HEK293T (cell line): ENCODE results near the gene SLC35E1.

Source experiments
- CTCF ChIA-PET: fragments of 350-600 bp; formaldehyde crosslinking; extraction: SDS; loops from one replicate; lab custom pipeline; 2021; ENCODE audit warnings: antibody characterized with exemption, inconsistent platforms; lab: Yijun Ruan, JAX
- POLR2A ChIA-PET: fragments of 350-600 bp; formaldehyde crosslinking; extraction: SDS; loops from one replicate; lab custom pipeline; 2020; ENCODE audit warnings: antibody characterized with exemption, inconsistent platforms; lab: Yijun Ruan, JAX
- DNase-seq: peaks from one replicate; pipeline ENCODE4 v3.0.0; 2012; ENCODE audit warnings: mixed read lengths; ENCODE audit errors: extremely low spot score
- ARNT ChIP-seq: fragments of 450-650 bp; IDR thresholded peaks from 2 replicates; pipeline ENCODE4 v1.6.1; 2017; ENCODE audit warnings: mild to moderate bottlenecking
- BHLHE40 ChIP-seq: fragments of 450-650 bp; IDR thresholded peaks from 2 replicates; pipeline ENCODE4 v1.6.1; 2016; ENCODE audit warnings: mild to moderate bottlenecking, moderate library complexity, borderline replicate concordance
- CTBP1 ChIP-seq: fragments of 450-650 bp; IDR thresholded peaks from 2 replicates; pipeline ENCODE4 v1.6.1; 2016; ENCODE audit warnings: borderline replicate concordance
- ELF4 ChIP-seq: fragments of 450-650 bp; IDR thresholded peaks from 2 replicates; pipeline ENCODE4 v1.6.1; 2017; ENCODE audit warnings: antibody characterized with exemption
- FOXA1 ChIP-seq: fragments of 450-650 bp; IDR thresholded peaks from 2 replicates; pipeline ENCODE4 v1.6.1; 2016; ENCODE audit warnings: mild to moderate bottlenecking
- FOXK2 ChIP-seq: fragments of 450-650 bp; IDR thresholded peaks from 2 replicates; pipeline ENCODE4 v1.6.1; 2016; ENCODE audit warnings: mild to moderate bottlenecking
- FOXM1 ChIP-seq: fragments of 450-650 bp; IDR thresholded peaks from 2 replicates; pipeline ENCODE4 v1.6.1; 2017; ENCODE audit warnings: mild to moderate bottlenecking, borderline replicate concordance
- HDGF ChIP-seq: fragments of 450-650 bp; IDR thresholded peaks from 2 replicates; pipeline ENCODE4 v1.6.1; 2017; ENCODE audit warnings: antibody characterized with exemption, borderline replicate concordance
- L3MBTL2 ChIP-seq: fragments of 450-650 bp; conservative IDR thresholded peaks from 2 replicates; pipeline ENCODE4 v1.6.1; 2016; ENCODE audit warnings: mild to moderate bottlenecking
- LEF1 ChIP-seq: fragments of 450-650 bp; IDR thresholded peaks from 2 replicates; pipeline ENCODE4 v1.6.1; 2017; ENCODE audit warnings: mild to moderate bottlenecking, borderline replicate concordance
- NFRKB ChIP-seq: fragments of 450-650 bp; IDR thresholded peaks from 2 replicates; pipeline ENCODE4 v1.6.1; 2016; ENCODE audit warnings: mild to moderate bottlenecking, moderate library complexity
- SP1 ChIP-seq: fragments of 450-650 bp; IDR thresholded peaks from 2 replicates; pipeline ENCODE4 v1.6.1; 2017
- SUZ12 ChIP-seq: fragments of 450-650 bp; IDR thresholded peaks from 2 replicates; pipeline ENCODE4 v1.6.1; 2016; ENCODE audit warnings: mild to moderate bottlenecking
- TARDBP ChIP-seq: fragments of 450-650 bp; IDR thresholded peaks from 2 replicates; pipeline ENCODE4 v1.6.1; 2016
- ZNF384 ChIP-seq: fragments of 450-650 bp; IDR thresholded peaks from 2 replicates; pipeline ENCODE4 v1.6.1; 2016
- TF ChIP-seq, protein P1 (sequence below): fragments of 450-650 bp; IDR thresholded peaks from 2 replicates; pipeline ENCODE4 v1.6.1; 2016

Gene SLC35E1

DNA sequence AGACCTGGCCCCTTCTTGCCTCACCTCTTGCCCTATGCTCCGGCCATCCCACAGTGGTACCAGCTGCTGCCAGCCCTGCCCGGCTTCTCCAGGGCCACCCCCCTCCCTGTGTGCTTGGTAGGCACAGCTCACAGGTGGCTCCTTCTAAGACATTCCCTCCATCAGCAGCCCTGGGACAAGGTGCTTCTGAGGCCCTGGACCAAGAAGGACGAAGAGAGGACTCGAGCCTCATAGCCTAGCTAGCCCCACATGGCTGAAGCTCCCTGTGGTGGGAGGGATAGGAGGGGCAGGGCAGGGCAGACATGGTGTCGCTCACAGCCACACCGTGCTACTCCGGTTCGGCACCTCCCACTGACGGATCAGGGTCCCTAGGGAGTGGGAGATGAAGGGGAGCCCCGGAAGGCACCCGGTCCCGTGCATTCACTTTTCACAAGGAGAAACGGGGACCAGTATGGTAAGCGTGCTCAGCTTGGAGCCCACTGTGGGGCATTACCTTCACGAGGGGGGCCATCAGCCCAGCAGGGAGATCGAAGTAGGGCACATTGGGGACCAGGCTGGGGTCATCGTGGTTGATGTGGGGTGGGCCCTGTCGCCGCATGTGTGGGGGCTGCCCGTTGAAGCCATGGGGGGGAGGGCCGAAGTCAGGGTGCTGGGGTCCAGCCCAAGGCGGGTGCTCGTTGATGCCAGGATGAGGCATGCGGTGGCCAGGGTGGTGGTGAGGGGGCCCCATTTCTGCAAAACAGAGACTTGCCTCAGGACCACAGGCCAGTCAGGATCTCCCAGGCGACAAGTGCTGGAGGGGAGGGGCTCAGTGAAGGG is 49.4 kb downstream of the SLC35E1 start:
- no peak for DNase-seq
- ChIA-PET POLR2A (interaction anchor here (1.6 kb wide), 1 partner anchor 27 kb away, joined by 3 read pairs; the partner anchor contains the start of genes C19orf44 and CALR3), CTCF (no interaction called here)
- TF ChIP-seq LEF1 (no peak), ELF4 (no peak), NFRKB (no peak)

DNA sequence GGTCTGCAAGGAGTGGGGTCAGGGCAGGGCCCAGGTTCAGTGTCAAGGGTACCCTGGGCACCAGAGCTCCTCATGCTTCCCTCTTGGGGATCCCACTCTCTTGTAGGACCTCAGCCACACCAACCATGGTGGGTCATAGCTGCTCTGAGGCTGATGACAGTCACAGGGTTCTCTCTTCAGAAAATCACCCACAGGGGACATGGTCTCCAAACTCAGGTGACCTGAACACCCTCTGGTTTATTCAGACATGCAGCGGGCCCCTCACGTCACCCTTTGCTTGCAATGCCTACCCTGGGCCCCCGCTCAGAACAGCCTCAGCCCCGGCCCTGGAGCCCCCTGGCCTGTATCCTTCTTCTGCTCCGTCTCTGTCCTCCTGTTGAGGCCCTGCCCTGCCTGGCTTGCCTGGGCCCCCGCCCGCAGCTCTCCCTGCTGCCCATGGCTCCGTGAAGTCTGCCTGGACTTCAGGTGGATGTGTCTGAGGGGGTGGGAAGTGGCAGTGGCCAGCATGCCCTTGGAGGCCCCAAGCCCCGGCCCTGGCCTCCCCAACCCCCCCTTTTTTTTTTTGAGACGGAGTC is 50.4 kb downstream of the SLC35E1 start:
- POLR2A ChIA-PET, result interaction anchor here (1.3 to 1.6 kb wide), 2 partner anchors 26 kb away, joined by 3 read pairs; partner anchors contain the start of genes C19orf44 and CALR3
- no peak for DNase-seq
- CTCF ChIA-PET, result no interaction called here
- no peak for TF ChIP-seq NFRKB

DNA sequence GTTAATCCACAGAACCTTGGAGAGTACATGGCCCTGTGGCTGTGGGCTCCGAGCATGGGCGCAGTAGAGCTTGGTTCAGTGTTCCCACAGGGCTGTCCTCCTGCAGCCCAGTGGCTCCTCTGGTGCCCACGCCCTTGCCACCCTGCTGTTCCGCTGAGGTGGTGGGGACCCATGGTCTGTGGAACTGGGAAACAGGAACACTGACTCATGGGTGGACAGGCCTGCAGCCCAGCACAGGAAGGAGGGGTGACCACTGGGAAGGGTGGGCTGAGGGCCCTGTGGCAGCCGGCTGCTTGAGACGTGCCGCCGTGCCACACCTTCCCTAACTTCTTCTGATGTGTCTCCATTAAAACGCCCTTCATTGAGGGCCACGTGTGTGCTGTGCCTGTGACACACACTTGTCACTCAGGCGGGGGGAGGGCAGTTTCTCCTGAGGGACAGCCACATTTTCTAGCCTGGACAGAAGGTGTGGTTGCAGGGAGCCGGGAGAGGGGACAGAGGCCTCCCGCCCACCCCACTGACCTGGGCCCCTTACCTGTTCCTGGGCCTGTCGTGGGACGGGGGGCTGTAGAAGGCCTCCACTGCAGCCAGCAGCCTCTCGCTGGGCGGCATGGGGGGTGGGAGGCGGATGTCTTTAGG is 51.1 kb downstream of the SLC35E1 start:
- no peak for TF ChIP-seq FOXA1
- TF ChIP-seq CTBP1, result no peak
- no peak for TF ChIP-seq FOXK2
- no peak for TF ChIP-seq ZNF384
- no peak for TF ChIP-seq FOXM1
- no peak for TF ChIP-seq ELF4
- no peak for TF ChIP-seq ARNT
- TF ChIP-seq SP1, result no peak
- TF ChIP-seq HDGF, result no peak
- no peak for TF ChIP-seq LEF1
- no peak for TF ChIP-seq L3MBTL2
- no peak for TF ChIP-seq BHLHE40
- TF ChIP-seq, protein P1, sequence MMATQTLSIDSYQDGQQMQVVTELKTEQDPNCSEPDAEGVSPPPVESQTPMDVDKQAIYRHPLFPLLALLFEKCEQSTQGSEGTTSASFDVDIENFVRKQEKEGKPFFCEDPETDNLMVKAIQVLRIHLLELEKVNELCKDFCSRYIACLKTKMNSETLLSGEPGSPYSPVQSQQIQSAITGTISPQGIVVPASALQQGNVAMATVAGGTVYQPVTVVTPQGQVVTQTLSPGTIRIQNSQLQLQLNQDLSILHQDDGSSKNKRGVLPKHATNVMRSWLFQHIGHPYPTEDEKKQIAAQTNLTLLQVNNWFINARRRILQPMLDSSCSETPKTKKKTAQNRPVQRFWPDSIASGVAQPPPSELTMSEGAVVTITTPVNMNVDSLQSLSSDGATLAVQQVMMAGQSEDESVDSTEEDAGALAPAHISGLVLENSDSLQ, result no peak
- TF ChIP-seq TARDBP, result no peak
- TF ChIP-seq NFRKB, result no peak
- TF ChIP-seq SUZ12, result no peak
- DNase-seq, result no peak
- POLR2A ChIA-PET, result interaction anchor here (1.3 kb wide), 1 partner anchor 25 kb away, joined by 3 read pairs; the partner anchor contains the start of genes C19orf44 and CALR3
- CTCF ChIA-PET, result no interaction called here

DNA sequence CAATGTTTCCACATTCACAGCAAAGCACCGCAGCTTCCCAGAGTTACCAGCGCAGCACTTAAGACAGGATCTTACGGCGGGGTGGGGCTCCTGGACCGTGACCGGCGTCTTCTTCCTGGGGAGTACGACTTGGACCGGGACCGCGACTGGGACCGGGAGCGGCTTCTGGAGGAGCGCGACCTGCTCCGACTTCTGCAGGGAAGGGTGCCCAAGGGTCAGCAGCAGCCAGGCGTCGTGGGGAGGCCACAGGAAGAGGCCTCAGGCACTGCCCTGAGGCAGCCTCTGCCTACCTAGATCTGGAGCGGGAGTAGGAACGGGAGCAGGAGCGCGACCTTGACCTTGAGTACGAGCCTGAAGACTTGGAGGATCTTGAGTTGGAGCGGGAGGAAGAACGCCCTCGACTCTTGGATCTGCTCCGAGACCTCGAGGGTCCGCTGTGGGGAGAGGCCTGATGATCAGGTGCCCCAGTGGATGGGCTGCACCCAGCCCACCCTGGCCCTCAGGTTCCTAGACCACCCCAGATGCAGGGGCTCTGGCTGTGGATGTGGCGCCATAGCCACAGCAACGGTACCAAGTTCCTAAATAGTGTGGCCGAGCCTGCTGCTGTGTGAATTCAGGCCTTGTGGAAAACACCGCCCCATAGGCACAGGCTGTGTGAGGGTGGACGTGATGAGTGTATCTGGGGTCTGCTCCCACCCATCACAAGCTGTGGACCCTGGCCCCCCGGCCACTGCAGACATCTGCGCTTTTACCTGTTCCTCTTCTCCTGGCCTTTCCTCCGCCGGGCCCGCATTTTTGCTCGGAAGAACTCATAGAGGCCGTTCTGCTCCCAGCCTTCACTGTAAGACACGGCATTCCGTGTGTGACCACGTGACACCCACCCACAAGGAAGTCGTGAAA is 51.9 kb downstream of the SLC35E1 start:
- POLR2A ChIA-PET, result interaction anchor here (1.3 kb wide), 1 partner anchor 24 kb away, joined by 3 read pairs; the partner anchor contains the start of genes C19orf44 and CALR3
- CTCF ChIA-PET, result no interaction called here
- no peak for TF ChIP-seq ELF4
- no peak for TF ChIP-seq SUZ12
- no peak for TF ChIP-seq FOXA1
- no peak for TF ChIP-seq ARNT
- TF ChIP-seq, protein P1, result no peak
- TF ChIP-seq SP1, result no peak
- no peak for TF ChIP-seq BHLHE40
- no peak for TF ChIP-seq FOXK2
- no peak for TF ChIP-seq ZNF384
- TF ChIP-seq CTBP1, result no peak
- no peak for TF ChIP-seq FOXM1
- no peak for TF ChIP-seq NFRKB
- TF ChIP-seq TARDBP, result no peak
- TF ChIP-seq LEF1, result no peak
- TF ChIP-seq HDGF, result no peak
- TF ChIP-seq L3MBTL2, result no peak
- no peak for DNase-seq

DNA sequence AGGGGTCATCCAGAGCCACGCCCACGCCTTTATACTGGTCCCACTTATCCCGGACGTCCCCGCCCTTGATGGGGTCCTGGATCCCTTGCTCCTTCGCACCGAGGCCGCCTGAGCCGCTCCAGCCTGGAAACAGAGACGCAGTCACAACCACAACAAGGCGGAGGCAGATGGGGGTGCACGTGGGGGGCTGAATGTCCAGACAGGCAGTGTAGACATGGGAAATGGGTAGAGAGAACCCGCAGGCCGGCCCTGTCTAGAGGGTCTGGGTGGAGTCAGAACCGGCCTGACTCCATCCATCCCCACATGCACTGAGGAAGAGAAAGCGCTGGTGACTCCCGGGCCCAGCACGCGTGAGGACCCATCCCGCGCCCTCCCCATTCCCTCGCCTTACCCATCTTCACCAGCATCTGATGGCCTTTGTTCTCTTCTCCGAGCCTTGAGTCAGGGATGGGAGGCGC is 53.0 kb downstream of the SLC35E1 start:
- ChIA-PET CTCF (no interaction called here), POLR2A (interaction anchor here (1.0 to 1.7 kb wide), 3 partner anchors 10 to 48 kb away, joined by 3 to 5 read pairs (median 4); no protein-coding TSS in a partner anchor)
- DNase-seq, result no peak
- TF ChIP-seq, protein P1, result no peak
- TF ChIP-seq SUZ12 (no peak), TARDBP (no peak), HDGF (no peak), LEF1 (no peak), ELF4 (no peak)
